H1 (cell line): Measurements from ENCODE around the gene CDKN1A. TPM values are rescaled to one million over a fixed set of nuclear protein-coding genes. Genes with fewer than 3 reads are reported as not detected.

Experiments
- CTCF ChIA-PET: fragments of 300-600 bp; sonication (Branson Sonifier 250); formaldehyde crosslinking; loops from one replicate; lab custom pipeline; 2021; ENCODE audit not compliant: partially characterized antibody; lab: Charles Lee
- POLR2A ChIA-PET: fragments of 300-600 bp; sonication (Branson Sonifier 250); formaldehyde crosslinking; loops from one replicate; lab custom pipeline; 2021; ENCODE audit warnings: inconsistent platforms; ENCODE audit not compliant: partially characterized antibody; lab: Charles Lee
- DNase-seq, 2 experiments: peaks; one replicate each; pipeline versions ENCODE4 v3.0.0 to v3.0.0-alpha.2; 2010 to 2022; ENCODE audit warnings: low spot score in 2 of 2, low read depth in 1 of 2, mixed read lengths in 1 of 2
- FAIRE-seq: peaks from 2 replicates; lab custom pipeline; 2011; peaks lifted over from hg19 to GRCh38; lab: Jason Lieb, UNC
- H2AFZ ChIP-seq: 2 replicates; pipeline ENCODE4 v1.8.1; 2012; ENCODE audit warnings: low read length, inconsistent platforms
- H2AK5ac ChIP-seq: 2 replicates; pipeline ENCODE4 v1.6.1; 2013; ENCODE audit warnings: low read depth, low read length
- H2BK120ac ChIP-seq: replicated peaks from 2 replicates; pipeline ENCODE3; 2013; ENCODE audit warnings: low read depth, low read length, inconsistent platforms
- H2BK12ac ChIP-seq: 2 replicates; pipeline ENCODE4 v1.6.1; 2013; ENCODE audit warnings: low read depth, low read length
- H2BK15ac ChIP-seq: 2 replicates; pipeline ENCODE4 v1.6.1; 2013; ENCODE audit warnings: low read length
- H2BK20ac ChIP-seq: 2 replicates; pipeline ENCODE4 v1.6.1; 2013; ENCODE audit warnings: low read length
- H2BK5ac ChIP-seq: 2 replicates; pipeline ENCODE4 v1.6.1; 2013; ENCODE audit warnings: low read depth, low read length
- H3K14ac ChIP-seq: 2 replicates; pipeline ENCODE4 v1.6.1; 2013; ENCODE audit warnings: inconsistent platforms; ENCODE audit not compliant: insufficient read length
- H3K18ac ChIP-seq: 2 replicates; pipeline ENCODE4 v1.6.1; 2013; ENCODE audit warnings: low read length; ENCODE audit errors: extremely low read depth
- H3K23ac ChIP-seq: 2 replicates; pipeline ENCODE4 v1.6.1; 2013; ENCODE audit warnings: inconsistent platforms; ENCODE audit not compliant: insufficient read length
- H3K23me2 ChIP-seq: 2 replicates; pipeline ENCODE4 v1.6.1; 2013; ENCODE audit warnings: low read depth, low read length
- H3K27ac ChIP-seq: 2 replicates; pipeline ENCODE4 v1.6.1; 2011; ENCODE audit warnings: low read depth, low read length, inconsistent platforms
- H3K27me3 ChIP-seq, 4 experiments: replicated peaks in 1 of 4; 1 replicate in 1 of 4; 2 replicates in 3 of 4; pipeline versions ENCODE4 v1.6.1 to v1.8.1; 2011 to 2013; ENCODE audit warnings: low read length in 3 of 4, mild to moderate bottlenecking in 3 of 4, inconsistent platforms in 2 of 4, mixed read lengths in 2 of 4, moderate library complexity in 1 of 4; ENCODE audit not compliant: control insufficient read depth in 3 of 4, insufficient read depth in 3 of 4; ENCODE audit errors: extremely low read depth in 1 of 4
- H3K36me3 ChIP-seq, 4 experiments: 2 replicates each; pipeline versions ENCODE4 v1.6.1 to v1.8.1; 2011 to 2013; ENCODE audit warnings: mild to moderate bottlenecking in 4 of 4, low read length in 3 of 4, moderate library complexity in 2 of 4, control low read depth in 1 of 4, inconsistent platforms in 1 of 4; ENCODE audit not compliant: insufficient read depth in 4 of 4, control insufficient read depth in 2 of 4
- H3K4ac ChIP-seq: replicated peaks from 2 replicates; pipeline ENCODE3; 2013; ENCODE audit warnings: low read length, low read depth, mixed read lengths, inconsistent platforms; ENCODE audit not compliant: insufficient read length
- H3K4me1 ChIP-seq, 4 experiments: replicated peaks in 1 of 4; 1 replicate in 1 of 4; 2 replicates in 3 of 4; pipeline versions ENCODE4 v1.6.1 to v1.8.1; 2011 to 2013; ENCODE audit warnings: low read length in 3 of 4, inconsistent platforms in 2 of 4, mixed read lengths in 1 of 4; ENCODE audit not compliant: insufficient read depth in 4 of 4, control insufficient read depth in 3 of 4
- H3K4me2 ChIP-seq, 2 experiments: 2 replicates each; pipeline versions ENCODE4 v1.6.1 to v1.8.1; 2011 to 2013; ENCODE audit warnings: low read depth in 2 of 2, low read length in 2 of 2, control low read depth in 1 of 2, inconsistent platforms in 1 of 2, mild to moderate bottlenecking in 1 of 2; ENCODE audit not compliant: insufficient read depth in 1 of 2
- H3K4me3 ChIP-seq, 4 experiments: fragments of 200-600, 300-600 bp in 1 of 4; sonication (generic), shearing (Covaris generic), sonication (Bioruptor Twin) in 1 of 4; 2 replicates each; pipeline versions ENCODE4 v1.5.1 to v1.8.1; 2011 to 2016; ENCODE audit warnings: low read length in 4 of 4, low read depth in 3 of 4, control low read depth in 2 of 4, inconsistent platforms in 2 of 4, mild to moderate bottlenecking in 2 of 4, mixed read lengths in 1 of 4, moderate library complexity in 1 of 4; ENCODE audit not compliant: insufficient read depth in 2 of 4; ENCODE audit errors: extremely low read depth in 1 of 4
- H3K56ac ChIP-seq: replicated peaks from 2 replicates; pipeline ENCODE3; 2013; ENCODE audit warnings: low read depth, mild to moderate bottlenecking, mixed read lengths, low read length, inconsistent platforms; ENCODE audit not compliant: insufficient read length
- H3K79me1 ChIP-seq: 2 replicates; pipeline ENCODE4 v1.6.1; 2013; ENCODE audit warnings: low read depth, low read length, control low read depth
- H3K79me2 ChIP-seq, 2 experiments: 2 replicates each; pipeline versions ENCODE4 v1.6.1 to v1.8.1; 2012 to 2013; ENCODE audit warnings: low read length in 2 of 2, mild to moderate bottlenecking in 2 of 2, inconsistent platforms in 1 of 2; ENCODE audit not compliant: insufficient read depth in 2 of 2, control insufficient read depth in 1 of 2
- H3K9ac ChIP-seq, 4 experiments: replicated peaks in 1 of 4; 1 replicate in 1 of 4; 2 replicates in 3 of 4; pipeline versions ENCODE4 v1.6.1 to v1.8.1; 2011 to 2013; ENCODE audit warnings: low read depth in 3 of 4, low read length in 3 of 4, control low read depth in 2 of 4, mild to moderate bottlenecking in 2 of 4, moderate library complexity in 2 of 4, inconsistent platforms in 1 of 4; ENCODE audit errors: extremely low read depth in 1 of 4
- H3K9me3 ChIP-seq, 2 experiments: 2 replicates each; pipeline versions ENCODE4 v1.6.1 to v1.8.1; 2012 to 2013; ENCODE audit warnings: mild to moderate bottlenecking in 2 of 2, moderate library complexity in 2 of 2, control low read depth in 1 of 2, inconsistent platforms in 1 of 2, low read depth in 1 of 2, low read length in 1 of 2, mixed read lengths in 1 of 2; ENCODE audit not compliant: insufficient read depth in 2 of 2
- H4K20me1 ChIP-seq, 2 experiments: replicated peaks in 1 of 2; 2 replicates each; pipeline versions ENCODE3 to v1.8.1; 2011 to 2013; ENCODE audit warnings: inconsistent platforms in 2 of 2, low read length in 2 of 2, mild to moderate bottlenecking in 1 of 2; ENCODE audit not compliant: insufficient read depth in 2 of 2, control insufficient read depth in 1 of 2
- H4K5ac ChIP-seq: 2 replicates; pipeline ENCODE4 v1.6.1; 2013; ENCODE audit warnings: low read length, low read depth, mixed read lengths, inconsistent platforms; ENCODE audit not compliant: insufficient read length
- H4K8ac ChIP-seq: 2 replicates; pipeline ENCODE4 v1.8.0; 2013; ENCODE audit warnings: mild to moderate bottlenecking, moderate library complexity, low read length, inconsistent platforms; ENCODE audit not compliant: insufficient read depth; ENCODE audit errors: extremely low read depth
- H4K91ac ChIP-seq: replicated peaks from 2 replicates; pipeline ENCODE3; 2013; ENCODE audit warnings: low read length, mixed read lengths, inconsistent platforms; ENCODE audit not compliant: insufficient read length
- CBX5 ChIP-seq: fragments of 300-800, 300-1000 bp; sonication (generic); IDR thresholded peaks from 2 replicates; pipeline ENCODE4 v1.7.1; 2016; ENCODE audit warnings: antibody characterized with exemption, low read length, low read depth
- CREB1 ChIP-seq: IDR thresholded peaks from 2 replicates; pipeline ENCODE4 v1.6.1; 2012; ENCODE audit warnings: inconsistent platforms
- JUN ChIP-seq: IDR thresholded peaks from 2 replicates; pipeline ENCODE4 v1.6.1; 2011; ENCODE audit warnings: low read depth, mild to moderate bottlenecking, improper control_type of control experiment, low read length
- KDM5A ChIP-seq: fragments of 200-600 bp; IDR thresholded peaks from 2 replicates; pipeline ENCODE4 v1.7.1; 2012; ENCODE audit warnings: mild to moderate bottlenecking, low read length, inconsistent platforms, mixed read lengths
- RAD21 ChIP-seq, 2 experiments: IDR thresholded peaks in 1 of 2; conservative IDR thresholded peaks in 1 of 2; 2 replicates each; pipeline ENCODE4 v1.6.1; 2011; ENCODE audit warnings: low read depth in 2 of 2, low read length in 2 of 2, improper control_type of control experiment in 1 of 2, inconsistent platforms in 1 of 2, mild to moderate bottlenecking in 1 of 2, moderate library complexity in 1 of 2
- RXRA ChIP-seq: IDR thresholded peaks from 2 replicates; pipeline ENCODE4 v1.6.1; 2011; ENCODE audit warnings: low read depth, mild to moderate bottlenecking, low read length, moderate library complexity; ENCODE audit not compliant: insufficient read depth
- SAP30 ChIP-seq: fragments of 300-600 bp; sonication (generic); IDR thresholded peaks from 2 replicates; pipeline ENCODE4 v1.7.1; 2012; ENCODE audit warnings: low read length, moderate library complexity, mild to moderate bottlenecking, inconsistent platforms; ENCODE audit not compliant: insufficient read depth, insufficient replicate concordance
- SP2 ChIP-seq: IDR thresholded peaks from 2 replicates; pipeline ENCODE4 v1.6.1; 2012; ENCODE audit warnings: mild to moderate bottlenecking, low read length, inconsistent platforms
- SRF ChIP-seq: IDR thresholded peaks from 2 replicates; pipeline ENCODE4 v1.6.1; 2011; ENCODE audit warnings: mild to moderate bottlenecking, low read depth, low read length, moderate library complexity
- TAF7 ChIP-seq: optimal IDR thresholded peaks from 2 replicates; pipeline ENCODE3; 2011; ENCODE audit warnings: low read depth, mild to moderate bottlenecking, inconsistent platforms, low read length, moderate library complexity, borderline replicate concordance
- WGBS, 2 experiments: shearing (Covaris generic) in 1 of 2; methylation state at CpG; one replicate each; pipeline versions ENCODE4 v1.1.6 to v1.1.7; 2013 to 2015; ENCODE audit warnings: low lambda C conversion rate in 2 of 2, mixed read lengths in 2 of 2, inconsistent platforms in 1 of 2, low coverage in 1 of 2, missing lambda C conversion rate in 1 of 2; ENCODE audit not compliant: insufficient replicate concordance in 2 of 2, insufficient coverage in 1 of 2, insufficient read length in 1 of 2; ENCODE audit errors: extremely low coverage in 1 of 2, missing lambda C conversion rate in 1 of 2; 5-methylcytosine and 5-hydroxymethylcytosine counted together
- polyA plus RNA-seq, 7 experiments: library from polyadenylated mRNA; depleted of rRNA in 3 of 7; stranded (reverse) in 5 of 7; unstranded in 2 of 7; fragments of >200 nt in 5 of 7; fragments of 200-250 nt in 2 of 7; gene quantifications; 1 replicate in 5 of 7; 2 replicates in 1 of 7; 4 replicates in 1 of 7; pipeline versions ENCODE4 v1.2.1 to v1.2.3, GENCODE V29; 2011 to 2013; ENCODE audit warnings: missing spikeins in 2 of 7, mixed read lengths in 2 of 7
- total RNA-seq: library from RNA; stranded (reverse); fragmentation: NEBNext Ultra II Directional; extraction: Animal tissue kit (Norgen Biotek cat#: 25700); gene quantifications from 2 replicates; pipeline ENCODE4 v1.2.1, GENCODE V29; 2021

Gene CDKN1A
- total and polyA plus RNA-seq, 2 of the 8 experiments (the other 6 are each of a cell fraction or from before 2014, with no cell fraction given), result 15.2 to 36.0 TPM

GRCh38 chr6:36649086-36649485 is 29.4 kb upstream of the CDKN1A start:
- Histone ChIP-seq H2BK20ac (no peak overlapping the region), H3K36me3 (no peaks in the 10 kb centered on the region), H2BK15ac (no peak overlapping the region), H2BK5ac (no peak overlapping the region), H3K23ac (no peak overlapping the region), H3K18ac (no peak overlapping the region), H3K4ac (no peak overlapping the region), H2BK120ac (no peak overlapping the region), H3K9ac (no peak overlapping the region), H2AK5ac (no peak overlapping the region), H3K79me2 (no peaks in the 10 kb centered on the region), H4K20me1 (no peaks in the 10 kb centered on the region), H3K4me3 (no peak overlapping the region), H3K4me1 (peaks cover 0 to 4% (median 2%) of the 10 kb centered on the region in 4 experiments; a peak in 3 of 7 replicates), H2BK12ac (no peak overlapping the region), H3K14ac (no peak overlapping the region), H3K79me1 (no peaks in the 10 kb centered on the region), H3K27ac (no peak overlapping the region), H3K23me2 (no peaks in the 10 kb centered on the region), H4K5ac (no peak overlapping the region), H2AFZ (no peak overlapping the region), H3K27me3 (no peaks in the 10 kb centered on the region), H3K4me2 (no peak overlapping the region), H3K56ac (no peak overlapping the region), H3K9me3 (no peaks in the 10 kb centered on the region), H4K91ac (no peak overlapping the region), H4K8ac (no peak overlapping the region)
- FAIRE-seq (no peak), DNase-seq (no peak)
- TF ChIP-seq RXRA, result no peak
- no peak for TF ChIP-seq CREB1
- TF ChIP-seq RAD21 (IDR thresholded peaks at IDR 0.05 in 1 of 2, conservative IDR thresholded peaks at IDR 0.05 in 1 of 2; ENCODE audit: low read depth in 2 of 2, low read length in 2 of 2), result no peak
- TF ChIP-seq SP2, result no peak
- TF ChIP-seq SAP30, result no peak
- TF ChIP-seq SRF, result no peak
- TF ChIP-seq JUN, result no peak
- no peak for TF ChIP-seq TAF7
- no peak for TF ChIP-seq CBX5
- no peak for TF ChIP-seq KDM5A
- 84% methylated on average over 3 of the region's 3 CpGs; no CpG with 5 or more reads in 1 of the 2 experiments for WGBS, 2 experiments
- POLR2A ChIA-PET, result no interaction called here
- CTCF ChIA-PET, result interaction anchor here (0.6 to 0.8 kb wide), 2 partner anchors 34 to 53 kb away, joined by 3 to 4 read pairs; no protein-coding TSS in a partner anchor
